ENCODE measurements around the gene LPCAT3. TPM values are rescaled to one million over a fixed set of nuclear protein-coding genes. Genes with fewer than 3 reads are reported as not detected.

Gene LPCAT3
- total and polyA plus RNA-seq, 2 of the 4 experiments (the other 2 are of a cell fraction) = 7.0 to 18.6 TPM

DNA sequence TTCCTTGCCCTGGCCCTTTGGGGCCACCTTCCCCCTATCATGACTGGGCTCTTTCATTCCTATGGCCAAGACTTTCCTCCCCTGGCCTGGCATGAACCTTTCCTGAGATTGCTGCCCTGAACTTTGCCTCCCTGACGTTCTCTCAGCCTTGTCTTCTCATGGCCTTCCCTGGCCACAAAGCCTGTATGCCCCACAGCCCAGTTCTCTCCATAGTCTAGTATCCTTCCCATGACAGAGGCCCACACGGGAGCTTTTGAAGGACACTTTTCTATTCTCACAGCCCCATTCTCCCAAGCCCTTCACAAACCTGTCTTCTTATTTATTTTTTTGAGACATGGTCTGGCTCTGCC, 79.1 kb downstream of the LPCAT3 start:
- 86% methylated on average over 2 of the region's 2 CpGs; no CpG with 5 or more reads in 1 of the 2 experiments for WGBS, 2 experiments (ENCODE audit: extremely low coverage in 2 of 2, insufficient read length in 1 of 2)
- dilution Hi-C loops (cut with HindIII; ENCODE audit: low sequenced_read_pairs, unreplicated experiment) = no loop called here
- intact Hi-C loops (cut with micrococcal nuclease) = no loop called here

More for the DNA sequence above, 79.1 kb downstream of the LPCAT3 start:
- in situ Hi-C loops (cut with MboI; ENCODE audit: low sequenced_read_pairs) = no loop called here
- ChIA-PET POLR2A (ENCODE audit: unreplicated experiment) (interaction anchor here (0.7 kb wide), 1 partner anchor 401 kb away, joined by 3 read pairs; no protein-coding TSS in a partner anchor), CTCF (no interaction called here)
- no peak overlapping the region for H2BK120ac ChIP-seq (ENCODE audit: low read depth, low read length)
- peaks cover 58% of the 10 kb centered on the region for H3K36me3 ChIP-seq (ENCODE audit: control insufficient read depth, insufficient read depth, low read length)
- H3K79me1 ChIP-seq (ENCODE audit: low read depth in 1 of 2, low read length in 2 of 2) = peaks cover 13 to 51% of the 10 kb centered on the region in 2 experiments; a peak in 3 of 4 replicates
- H2AFZ ChIP-seq (replicated peaks; ENCODE audit: low read length, poor library complexity) = no peak overlapping the region
- no peak overlapping the region for H3K56ac ChIP-seq (ENCODE audit: extremely low read depth, insufficient read depth, low read length)
- no peak overlapping the region for H3K14ac ChIP-seq (replicated peaks; ENCODE audit: low read depth, low read length)
- no peaks in the 10 kb centered on the region for H3K27me3 ChIP-seq (ENCODE audit: control insufficient read depth, insufficient read depth, low read length)
- no peak overlapping the region for H2BK5ac ChIP-seq (ENCODE audit: low read depth, low read length, poor library complexity, severe bottlenecking)
- ATAC-seq (ENCODE audit: low read depth) (no peak), DNase-seq (no peak)
- peaks cover 2% of the 10 kb centered on the region; the same call in 1 of the 2 replicates for H3K4me1 ChIP-seq (ENCODE audit: control insufficient read depth, insufficient read depth, low read length)
- H3K18ac ChIP-seq (ENCODE audit: low read depth, low read length) = no peak overlapping the region
- TF ChIP-seq MXI1 (IDR thresholded peaks at IDR 0.05; ENCODE audit: borderline replicate concordance, low read depth, low read length) (no peak), FOS (IDR thresholded peaks at IDR 0.05; ENCODE audit: low read depth, low read length) (no peak), RAD21 (IDR thresholded peaks at IDR 0.05; ENCODE audit: low read length) (no peak), MAZ (IDR thresholded peaks at IDR 0.05; ENCODE audit: borderline replicate concordance, low read depth, low read length) (no peak), ELK1 (IDR thresholded peaks at IDR 0.05; ENCODE audit: borderline replicate concordance, low read depth, low read length) (no peak), SMC3 (IDR thresholded peaks at IDR 0.05; ENCODE audit: low read depth, low read length) (no peak), MAFK (IDR thresholded peaks at IDR 0.05; ENCODE audit: low read depth, low read length) (no peak), CTCF (conservative IDR thresholded peaks at IDR 0.05; ENCODE audit: low read depth, low read length) (no peak), POLR2A (IDR thresholded peaks at IDR 0.05; ENCODE audit: low read depth, low read length) (no peak), RFX5 (IDR thresholded peaks at IDR 0.05; ENCODE audit: low read depth, low read length) (no peak), CHD1 (IDR thresholded peaks at IDR 0.05; ENCODE audit: low read depth, low read length) (no peak)
- TF ChIP-seq, protein P1, sequence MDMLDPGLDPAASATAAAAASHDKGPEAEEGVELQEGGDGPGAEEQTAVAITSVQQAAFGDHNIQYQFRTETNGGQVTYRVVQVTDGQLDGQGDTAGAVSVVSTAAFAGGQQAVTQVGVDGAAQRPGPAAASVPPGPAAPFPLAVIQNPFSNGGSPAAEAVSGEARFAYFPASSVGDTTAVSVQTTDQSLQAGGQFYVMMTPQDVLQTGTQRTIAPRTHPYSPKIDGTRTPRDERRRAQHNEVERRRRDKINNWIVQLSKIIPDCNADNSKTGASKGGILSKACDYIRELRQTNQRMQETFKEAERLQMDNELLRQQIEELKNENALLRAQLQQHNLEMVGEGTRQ (IDR thresholded peaks at IDR 0.05; ENCODE audit: low read depth, low read length) = no peak
- H3K27ac ChIP-seq (ENCODE audit: insufficient read depth, low read length) = no peak overlapping the region
- H3K4me3 ChIP-seq (ENCODE audit: insufficient read depth, low read depth, low read length) = no peak overlapping the region
- no TSS peak for BruUV-seq (replicated peaks)
- no peak overlapping the region for H4K5ac ChIP-seq (ENCODE audit: low read depth, low read length)
- no peak overlapping the region for H4K91ac ChIP-seq (ENCODE audit: insufficient read depth, low read depth, low read length)
- H3K9ac ChIP-seq (ENCODE audit: low read depth, low read length) = no peak overlapping the region
- H3K9me1 ChIP-seq (ENCODE audit: insufficient read depth, low read length) = no peaks in the 10 kb centered on the region
- no peaks in the 10 kb centered on the region for H3K9me3 ChIP-seq (ENCODE audit: control insufficient read depth, insufficient read depth, low read length)
- H2BK20ac ChIP-seq (ENCODE audit: low read depth, low read length) = no peak overlapping the region
- H3K4me2 ChIP-seq (ENCODE audit: low read depth, low read length) = no peak overlapping the region
- no peak overlapping the region for H4K8ac ChIP-seq (ENCODE audit: low read depth in 2 of 2, low read length in 2 of 2)
- H2AK5ac ChIP-seq (ENCODE audit: low read depth, low read length) = no peak overlapping the region
- no peak overlapping the region for H2BK15ac ChIP-seq (ENCODE audit: low read depth, low read length)
- H3K4ac ChIP-seq (ENCODE audit: low read depth, low read length) = no peak overlapping the region
- no peak overlapping the region for H3K23ac ChIP-seq (ENCODE audit: low read depth, low read length)
- peak overlapping the region; percentile 11 for H2AK9ac ChIP-seq (replicated peaks; ENCODE audit: low read depth, low read length, poor library complexity)
- H4K20me1 ChIP-seq (ENCODE audit: insufficient read depth, low read length) = peaks cover 9% of the 10 kb centered on the region; the same call in 1 of the 2 replicates

Data from IMR-90 (cell line).